ENCODE results near the gene FSIP1.

- TF ChIP-seq SIN3A (IDR thresholded peaks at IDR 0.05; ENCODE audit: borderline replicate concordance, insufficient read depth, low read length) (no peak), TAF1 (IDR thresholded peaks at IDR 0.05; ENCODE audit: borderline replicate concordance, insufficient read depth, low read length) (no peak), POLR2AphosphoS5 (IDR thresholded peaks at IDR 0.05; ENCODE audit: low read depth, low read length) (no peak), FOXP2 (optimal IDR thresholded peaks at IDR 0.05; ENCODE audit: borderline replicate concordance, extremely low read depth, extremely low read length, insufficient read depth) (no peak)
Observed at GRCh38 chr15:39591896-39592315, 190.7 kb downstream of the FSIP1 start.
